GM18520 (cell line): Measurements from ENCODE around the gene ENTHD1.
"Not testable (repeated sequence)": the region's sequence is repeated elsewhere in the genome, so short reads cannot be mapped to it uniquely, and the experiment has no call there.

Experiments
- ATAC-seq: cut with Tn5 transposase; IDR thresholded peaks from one replicate; pipeline ENCODE4 v1.9.1; 2021; ENCODE audit not compliant: unreplicated experiment

ENTHD1 gene

GRCh38 chr22:39851606-39852315 lies 41.8 kb downstream of the ENTHD1 start:
- ATAC-seq = no peak

DNA sequence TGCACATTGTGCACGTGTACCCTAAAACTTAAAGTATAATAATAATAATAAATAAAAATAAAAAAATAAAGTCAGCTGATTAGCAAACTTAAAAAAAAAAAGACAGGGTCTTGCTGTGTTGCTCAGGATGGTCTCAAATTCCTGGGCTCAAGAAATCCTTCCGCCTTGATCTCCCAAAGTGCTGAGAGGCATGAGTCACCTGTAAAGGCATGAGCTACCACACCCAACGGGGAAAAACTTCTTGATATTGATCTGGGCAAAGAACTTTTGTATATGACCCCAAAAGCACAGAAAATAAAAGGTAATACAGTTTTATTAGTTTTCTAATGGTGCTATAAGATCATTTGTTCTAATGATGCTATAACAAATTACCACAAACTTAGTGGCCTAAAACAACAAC lies 46.1 kb downstream of the ENTHD1 start:
- ATAC-seq = no peak

GRCh38 chr22:39846539-39846938 lies 47.0 kb downstream of the ENTHD1 start:
- not testable (repeated sequence) for ATAC-seq

GRCh38 chr22:39845529-39845928 lies 48.0 kb downstream of the ENTHD1 start:
- ATAC-seq = no peak

DNA sequence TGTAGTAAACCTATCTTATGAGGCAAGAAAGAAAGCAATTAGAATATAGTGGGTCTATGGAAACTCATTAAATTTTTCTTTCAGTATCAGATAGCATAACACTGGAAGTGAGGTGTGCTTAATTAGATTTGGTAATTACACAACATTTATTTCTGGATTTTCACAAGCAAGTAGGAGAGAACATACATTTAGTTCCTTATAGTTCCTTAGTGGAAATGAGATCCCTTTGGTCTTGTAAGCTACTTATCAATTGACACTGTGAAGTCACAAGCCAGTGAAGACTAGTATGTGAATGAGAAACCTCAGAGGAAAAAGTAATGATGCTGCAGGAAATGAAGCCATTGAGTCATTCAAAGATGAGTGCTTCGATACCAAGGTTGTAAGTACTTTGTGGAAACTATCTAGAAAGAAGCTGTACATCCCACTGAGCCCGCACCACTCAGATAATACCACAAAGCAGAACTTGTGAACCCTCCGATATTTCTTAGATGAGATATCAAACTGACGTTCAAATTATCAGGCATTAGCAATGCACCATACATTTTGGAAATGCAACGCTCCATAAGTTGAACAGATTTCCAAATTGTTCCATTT lies 53.5 kb downstream of the ENTHD1 start:
- ATAC-seq = no peak

GRCh38 chr22:39839204-39839603 lies 54.4 kb downstream of the ENTHD1 start:
- no peak for ATAC-seq

DNA sequence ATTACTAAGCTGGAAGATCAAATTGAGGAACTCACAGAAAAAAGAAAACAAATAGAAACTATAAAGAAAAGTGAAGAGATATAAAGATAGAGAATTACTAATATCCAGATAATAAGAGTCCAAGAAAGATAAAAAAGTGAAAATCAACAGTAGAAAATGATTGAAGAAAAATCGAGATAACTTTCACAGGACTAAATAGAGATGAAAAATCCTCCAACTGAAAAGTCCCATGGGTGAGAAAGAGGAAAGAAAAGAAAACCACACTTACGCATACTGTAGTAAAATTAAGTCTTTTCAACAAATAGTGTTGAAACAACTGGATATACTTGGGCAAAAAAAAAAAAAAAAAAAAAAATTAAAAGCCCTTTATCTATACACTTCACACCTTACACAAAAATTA lies 60.0 kb downstream of the ENTHD1 start:
- no peak for ATAC-seq

GRCh38 chr22:39833093-39833492 lies 60.5 kb downstream of the ENTHD1 start:
- no peak for ATAC-seq

DNA sequence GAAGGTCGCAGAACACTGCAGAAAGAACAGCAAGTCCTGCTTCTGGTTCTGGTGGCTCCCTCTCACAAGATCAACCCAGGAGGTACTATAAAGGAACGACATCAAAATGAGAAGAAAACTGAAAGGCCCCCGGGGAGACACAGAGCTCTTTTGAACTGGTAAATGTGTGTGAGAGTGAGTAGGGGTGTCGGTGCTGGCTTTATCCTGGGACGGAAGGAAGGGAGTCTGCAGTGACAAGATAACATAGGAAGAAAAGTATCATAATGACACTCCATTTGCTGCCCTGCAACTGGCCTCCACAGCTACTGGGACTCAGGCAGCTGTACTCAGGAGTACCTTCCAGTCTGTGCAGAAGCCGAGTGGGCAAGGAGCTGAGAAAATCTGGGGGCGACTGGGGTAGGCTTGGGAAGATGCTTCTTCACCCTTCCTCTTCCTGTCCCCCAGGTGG lies 60.9 kb downstream of the ENTHD1 start:
- ATAC-seq = no peak

DNA sequence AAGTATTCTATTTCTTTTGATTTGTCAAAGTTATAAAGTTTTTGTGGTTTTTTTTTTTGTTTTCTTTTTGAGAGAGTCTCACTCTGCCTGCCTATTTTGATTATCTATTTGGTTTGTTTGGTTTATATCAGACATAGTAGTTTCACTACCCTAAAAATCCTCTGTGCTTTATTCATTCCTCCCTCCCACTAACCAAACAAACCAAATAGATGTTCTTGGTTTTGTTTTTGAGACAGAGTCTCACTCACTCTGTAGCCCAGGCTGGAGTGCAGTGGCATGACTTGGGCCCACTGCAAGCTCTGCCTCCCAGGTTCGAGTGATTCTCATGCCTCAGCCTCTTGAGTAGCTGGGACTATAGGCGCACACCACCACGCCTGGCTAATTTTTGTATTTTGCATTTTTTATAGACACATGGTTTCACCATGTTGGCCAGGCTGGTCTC lies 67.9 kb downstream of the ENTHD1 start:
- peak; percentile 61 for ATAC-seq

- no peak for ATAC-seq
Observed at GRCh38 chr22:39821008-39821407, 72.6 kb downstream of the ENTHD1 start.

DNA sequence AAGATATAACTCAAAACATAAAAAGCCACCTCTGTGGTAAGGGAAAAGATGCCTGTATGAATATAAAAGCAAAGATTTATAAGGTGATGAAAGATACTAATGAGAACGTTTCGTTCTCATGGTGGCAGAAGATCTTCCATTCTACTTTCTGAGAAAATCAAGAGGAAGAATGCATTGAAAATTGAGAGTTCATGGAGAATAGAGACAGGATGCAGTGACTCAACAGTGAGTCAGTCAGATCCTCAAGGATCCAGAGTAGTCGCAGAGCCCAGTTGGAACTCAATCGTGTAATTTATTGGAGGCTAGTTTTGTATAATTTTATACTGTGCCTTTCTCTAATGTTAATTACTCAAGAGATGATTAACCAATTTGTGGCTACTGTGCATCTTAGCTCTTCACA lies 73.3 kb downstream of the ENTHD1 start:
- no peak for ATAC-seq

DNA sequence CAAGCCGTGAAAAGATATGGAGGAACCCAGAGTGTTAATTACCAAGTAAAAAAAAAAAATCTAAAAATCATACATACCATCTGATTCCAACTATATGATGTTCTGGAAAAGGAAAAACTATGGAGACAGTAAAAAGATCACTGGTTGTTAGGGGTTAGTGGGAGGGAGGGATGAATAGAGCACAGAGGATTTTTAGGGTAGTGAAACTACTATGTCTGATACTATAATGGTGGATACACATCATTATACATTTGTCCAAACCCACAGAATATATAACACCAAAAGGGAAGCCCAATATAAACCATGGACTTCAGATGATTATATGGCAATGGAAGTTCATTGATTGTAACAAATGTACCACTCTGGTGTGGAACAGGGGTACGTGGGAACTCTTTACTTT lies 74.1 kb downstream of the ENTHD1 start:
- no peak for ATAC-seq

GRCh38 chr22:39818094-39818493 lies 75.5 kb downstream of the ENTHD1 start:
- ATAC-seq = no peak

GRCh38 chr22:39815932-39816331 lies 77.6 kb downstream of the ENTHD1 start:
- no peak for ATAC-seq

DNA sequence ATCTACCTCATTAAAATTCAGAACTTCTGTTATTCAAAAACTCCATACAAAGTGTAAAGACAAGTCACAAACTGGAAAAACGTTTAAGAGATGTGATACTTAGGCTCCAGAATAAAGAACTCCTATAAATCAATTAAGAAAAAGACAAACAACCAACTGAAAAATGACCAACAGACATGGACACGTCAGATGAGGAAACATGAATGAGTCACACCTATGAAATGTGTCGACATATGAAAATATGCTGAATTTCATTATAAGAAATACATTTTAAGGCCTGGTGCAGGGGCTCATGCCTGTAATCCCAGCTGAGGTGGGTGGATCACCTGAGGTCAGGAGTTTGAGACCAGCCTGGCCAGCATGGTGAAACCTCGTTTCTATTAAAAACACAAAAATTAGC lies 78.7 kb downstream of the ENTHD1 start:
- ATAC-seq = no peak

GRCh38 chr22:39809772-39810557 lies 83.6 kb downstream of the ENTHD1 start:
- ATAC-seq = no peak

GRCh38 chr22:39808081-39808480 lies 85.5 kb downstream of the ENTHD1 start:
- ATAC-seq = no peak

DNA sequence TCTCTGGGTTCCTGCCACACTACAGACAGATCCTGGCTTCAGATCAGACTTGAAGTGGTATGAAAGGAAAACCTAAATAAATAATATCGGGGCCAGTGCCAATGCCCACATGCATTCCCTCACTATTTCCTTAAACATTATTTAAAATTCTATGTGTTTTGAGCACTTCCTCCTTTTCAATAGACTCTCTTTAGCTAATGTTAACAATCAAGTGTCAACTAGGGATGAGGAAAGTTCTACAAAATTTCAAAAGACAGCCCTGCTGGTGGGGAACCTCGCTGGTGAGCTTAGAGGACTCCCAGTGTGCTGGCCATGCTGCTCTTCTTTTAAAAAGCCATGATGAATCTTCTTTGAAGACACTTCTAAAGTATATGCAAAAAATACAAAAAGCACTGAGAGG lies 87.5 kb downstream of the ENTHD1 start:
- ATAC-seq = no peak

- no peak for ATAC-seq
Observed at GRCh38 chr22:39805117-39805516, 88.4 kb downstream of the ENTHD1 start.

GRCh38 chr22:39802682-39803081 lies 90.9 kb downstream of the ENTHD1 start:
- no peak for ATAC-seq
